ENCODE data around the gene DAB2.

The DAB2 gene

GRCh38 chr5:39459071-39459470 lies 34.3 kb upstream of the DAB2 start:
- Histone ChIP-seq H3K27ac (no peak overlapping the region), H3K4me3 (no peak overlapping the region)
- DNase-seq (ENCODE audit: low spot score) = no peak
- no peak for TF ChIP-seq CTCF (IDR thresholded peaks at IDR 0.05)

GRCh38 chr5:39455645-39456044 lies 30.9 kb upstream of the DAB2 start:
- H3K27ac ChIP-seq = no peak overlapping the region
- no peak for DNase-seq (ENCODE audit: low spot score)
- no peak overlapping the region for H3K4me3 ChIP-seq
- TF ChIP-seq CTCF (IDR thresholded peaks at IDR 0.05) = no peak

- no peak for TF ChIP-seq CTCF (IDR thresholded peaks at IDR 0.05)
- Histone ChIP-seq H3K4me3 (no peak overlapping the region), H3K27ac (no peak overlapping the region)
- DNase-seq (ENCODE audit: low spot score) = no peak
Observed at GRCh38 chr5:39453606-39454005, 28.8 kb upstream of the DAB2 start.

GRCh38 chr5:39452846-39453245 lies 28.1 kb upstream of the DAB2 start:
- no peak for DNase-seq (ENCODE audit: low spot score)
- no peak for TF ChIP-seq CTCF (IDR thresholded peaks at IDR 0.05)
- no peak overlapping the region for H3K27ac ChIP-seq

GRCh38 chr5:39451276-39451941 lies 26.6 kb upstream of the DAB2 start:
- no peak for DNase-seq (ENCODE audit: low spot score)
- Histone ChIP-seq H3K4me3 (no peak overlapping the region), H3K27ac (no peak overlapping the region)
- TF ChIP-seq CTCF (IDR thresholded peaks at IDR 0.05) = no peak

More at GRCh38 chr5:39452846-39453245, 28.1 kb upstream of the DAB2 start:
- no peak overlapping the region for H3K4me3 ChIP-seq

- no peak for TF ChIP-seq CTCF (IDR thresholded peaks at IDR 0.05)
- Histone ChIP-seq H3K27ac (no peak overlapping the region), H3K4me3 (no peak overlapping the region)
- no peak for DNase-seq (ENCODE audit: low spot score)
Observed at GRCh38 chr5:39450487-39450886, 25.7 kb upstream of the DAB2 start.

GRCh38 chr5:39449591-39449990 lies 24.8 kb upstream of the DAB2 start:
- no peak overlapping the region for H3K4me3 ChIP-seq
- DNase-seq (ENCODE audit: low spot score) = no peak
- no peak overlapping the region for H3K27ac ChIP-seq
- no peak for TF ChIP-seq CTCF (IDR thresholded peaks at IDR 0.05)
